BE2C (cell line): ENCODE measurements around the gene PPL.

Source experiments
- DNase-seq: peaks from one replicate; pipeline ENCODE4 v3.0.0-alpha.2; 2020
- H3K27me3 ChIP-seq: fragments of 250-450 bp; sonication (Bioruptor Pico); 2 replicates; pipeline ENCODE4 v1.5.1; 2020; ENCODE audit warnings: mild to moderate bottlenecking
- H3K36me3 ChIP-seq: fragments of 250-450 bp; sonication (Bioruptor Pico); 2 replicates; pipeline ENCODE4 v1.5.1; 2020; ENCODE audit warnings: mild to moderate bottlenecking
- H3K4me1 ChIP-seq: fragments of 250-450 bp; sonication (Bioruptor Pico); 2 replicates; pipeline ENCODE4 v1.5.1; 2020
- H3K4me3 ChIP-seq: 2 replicates; pipeline ENCODE4 v1.5.1; 2011; ENCODE audit warnings: low read depth, low read length
- H3K9me3 ChIP-seq: fragments of 250-450 bp; sonication (Bioruptor Pico); 2 replicates; pipeline ENCODE4 v1.5.1; 2020
- TF ChIP-seq, protein P1 (sequence below): IDR thresholded peaks from 2 replicates; pipeline ENCODE4 v1.5.1; 2012; ENCODE audit warnings: mild to moderate bottlenecking, low read depth, low read length

Gene PPL

GRCh38 chr16:4850211-4850610 lies 86.7 kb downstream of the PPL start:
- Histone ChIP-seq H3K4me3 (peak overlapping the region; percentile 27), H3K27me3 (no peaks in the 10 kb centered on the region), H3K4me1 (no peaks in the 10 kb centered on the region), H3K9me3 (no peaks in the 10 kb centered on the region), H3K36me3 (peaks cover 29% of the 10 kb centered on the region)
- DNase-seq, result no peak
- TF ChIP-seq, protein P1, sequence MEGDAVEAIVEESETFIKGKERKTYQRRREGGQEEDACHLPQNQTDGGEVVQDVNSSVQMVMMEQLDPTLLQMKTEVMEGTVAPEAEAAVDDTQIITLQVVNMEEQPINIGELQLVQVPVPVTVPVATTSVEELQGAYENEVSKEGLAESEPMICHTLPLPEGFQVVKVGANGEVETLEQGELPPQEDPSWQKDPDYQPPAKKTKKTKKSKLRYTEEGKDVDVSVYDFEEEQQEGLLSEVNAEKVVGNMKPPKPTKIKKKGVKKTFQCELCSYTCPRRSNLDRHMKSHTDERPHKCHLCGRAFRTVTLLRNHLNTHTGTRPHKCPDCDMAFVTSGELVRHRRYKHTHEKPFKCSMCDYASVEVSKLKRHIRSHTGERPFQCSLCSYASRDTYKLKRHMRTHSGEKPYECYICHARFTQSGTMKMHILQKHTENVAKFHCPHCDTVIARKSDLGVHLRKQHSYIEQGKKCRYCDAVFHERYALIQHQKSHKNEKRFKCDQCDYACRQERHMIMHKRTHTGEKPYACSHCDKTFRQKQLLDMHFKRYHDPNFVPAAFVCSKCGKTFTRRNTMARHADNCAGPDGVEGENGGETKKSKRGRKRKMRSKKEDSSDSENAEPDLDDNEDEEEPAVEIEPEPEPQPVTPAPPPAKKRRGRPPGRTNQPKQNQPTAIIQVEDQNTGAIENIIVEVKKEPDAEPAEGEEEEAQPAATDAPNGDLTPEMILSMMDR, result no peak

- peak; percentile 41 for DNase-seq
- peak overlapping the region; percentile 96 for H3K4me3 ChIP-seq
- H3K36me3 ChIP-seq, result peaks cover 26% of the 10 kb centered on the region
- H3K9me3 ChIP-seq, result no peaks in the 10 kb centered on the region
- TF ChIP-seq, protein P1, result no peak
- no peaks in the 10 kb centered on the region for H3K4me1 ChIP-seq
- no peaks in the 10 kb centered on the region for H3K27me3 ChIP-seq
These were observed 89.0 kb downstream of the PPL start for GRCh38 chr16:4847774-4848587.

DNA sequence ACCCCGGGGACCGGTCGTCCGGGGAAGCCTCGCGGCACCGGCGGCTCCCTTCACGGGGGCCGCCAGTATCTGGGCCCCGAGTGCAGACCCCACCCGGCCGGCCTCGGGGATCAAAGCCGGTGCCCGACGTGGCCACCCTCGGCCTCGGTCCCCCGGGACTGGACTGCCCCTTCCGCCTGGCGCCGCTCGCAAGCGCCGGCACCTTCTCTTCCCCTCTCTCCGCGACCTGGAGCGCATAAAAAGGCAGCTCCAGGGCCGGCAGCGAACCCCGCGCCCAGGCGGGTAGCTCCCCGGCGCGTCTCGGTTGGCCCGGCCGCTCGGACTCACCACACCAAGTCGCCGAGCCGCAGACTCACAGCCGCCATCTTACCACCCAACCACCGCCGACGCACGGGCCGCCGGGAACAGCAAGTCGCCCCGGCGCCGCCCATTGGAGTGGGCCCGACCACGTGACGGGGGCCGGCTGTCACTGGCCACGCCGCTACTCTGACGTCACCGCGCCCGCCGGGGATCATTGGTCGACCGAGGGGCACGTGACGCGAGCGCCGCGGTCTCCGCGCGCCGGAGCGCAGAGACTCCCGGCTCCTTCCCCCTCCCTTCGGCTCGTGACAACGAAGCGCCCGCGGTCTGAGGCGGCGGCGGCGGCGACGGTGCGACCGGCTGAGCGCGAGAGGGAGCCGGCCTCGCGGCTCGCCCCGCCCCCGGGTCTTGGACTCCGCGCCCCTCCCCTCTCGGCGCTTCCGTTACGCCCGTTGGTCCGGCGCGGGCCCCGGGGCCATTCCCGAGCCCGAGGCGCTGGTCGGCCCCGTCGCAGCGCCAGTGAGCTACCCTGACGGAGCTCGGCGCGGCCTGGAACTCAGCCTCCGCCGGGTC lies 89.8 kb downstream of the PPL start, which contains the start of the genes GLYR1 and UBN1:
Gene GLYR1 (minus strand): TSS at position 388 of the 873 bp plus-strand sequence. CDS start 23 bp downstream, at position 365.
Gene UBN1 (plus strand): TSS at position 581 of the 873 bp plus-strand sequence. CDS start 5,437 bp downstream, outside the sequence.
- TF ChIP-seq, protein P1, result no peak
- H3K36me3 ChIP-seq, result peaks cover 31% of the 10 kb centered on the region
- peak within 1 kb of the TSS; percentile 96 for H3K4me3 ChIP-seq
- H3K27me3 ChIP-seq, result no peaks in the 10 kb centered on the region
- peak; percentile 100 for DNase-seq
- no peaks in the 10 kb centered on the region for H3K4me1 ChIP-seq
- H3K9me3 ChIP-seq, result no peaks in the 10 kb centered on the region

GRCh38 chr16:4846503-4846900 lies 90.4 kb downstream of the PPL start:
- DNase-seq, result peak; percentile 76
- H3K27me3 ChIP-seq, result no peaks in the 10 kb centered on the region
- peak overlapping the region; percentile 96 for H3K4me3 ChIP-seq
- peaks cover 35% of the 10 kb centered on the region for H3K36me3 ChIP-seq
- H3K9me3 ChIP-seq, result no peaks in the 10 kb centered on the region
- TF ChIP-seq, protein P1, result no peak
- H3K4me1 ChIP-seq, result no peaks in the 10 kb centered on the region

- Histone ChIP-seq H3K9me3 (no peaks in the 10 kb centered on the region), H3K36me3 (peaks cover 75% of the 10 kb centered on the region), H3K4me1 (no peaks in the 10 kb centered on the region), H3K27me3 (no peaks in the 10 kb centered on the region), H3K4me3 (no peak overlapping the region)
- DNase-seq, result no peak
- TF ChIP-seq, protein P1, result no peak
These were observed 96.0 kb downstream of the PPL start for GRCh38 chr16:4840984-4841383.
